Stromal cell of bone marrow (primary cell): ENCODE data around the gene RDH11.

Experiments
- DNase-seq: peaks from one replicate; pipeline ENCODE4 v3.0.0-alpha.2; 2012; ENCODE audit warnings: low read depth

The RDH11 gene

DNA sequence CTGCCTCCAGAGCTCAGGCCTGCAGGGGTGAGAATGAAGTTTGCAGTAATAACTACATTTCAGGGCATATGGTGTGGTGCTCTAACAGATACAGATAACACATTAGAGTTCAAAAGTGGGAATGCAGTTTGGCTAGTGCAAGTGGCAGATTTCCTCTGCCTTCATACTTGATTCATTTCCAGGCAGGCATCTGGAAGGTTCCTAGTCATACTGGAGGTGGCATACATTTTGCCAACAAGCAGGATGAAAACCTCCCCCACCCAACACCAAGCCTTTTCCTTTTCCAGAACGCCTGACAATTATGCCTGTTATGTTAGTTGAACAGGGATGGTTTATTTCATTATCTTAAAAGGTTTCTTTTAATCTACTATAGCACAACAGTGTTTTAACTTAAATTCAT, 45.4 kb downstream of the RDH11 start:
- no peak for DNase-seq

DNA sequence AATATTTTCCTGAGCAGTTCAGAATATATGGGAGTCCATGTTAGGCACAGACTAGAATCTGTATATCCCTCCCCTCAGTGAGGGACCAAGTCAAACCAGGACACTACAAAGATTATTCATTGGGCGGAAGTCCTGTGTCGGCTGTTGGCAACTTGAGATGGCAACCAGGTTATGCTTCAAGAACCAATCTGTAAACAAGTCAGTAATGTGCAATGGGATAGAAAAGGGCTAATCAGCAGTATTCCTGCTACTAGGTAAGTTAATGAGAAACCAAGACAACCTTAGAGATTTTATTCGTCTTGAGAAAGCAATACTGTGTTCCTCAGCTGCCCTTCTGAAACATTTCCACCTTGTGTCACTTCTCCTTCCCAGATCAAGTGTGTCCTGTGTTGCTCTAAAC, 49.4 kb downstream of the RDH11 start:
- DNase-seq, result no peak

DNA sequence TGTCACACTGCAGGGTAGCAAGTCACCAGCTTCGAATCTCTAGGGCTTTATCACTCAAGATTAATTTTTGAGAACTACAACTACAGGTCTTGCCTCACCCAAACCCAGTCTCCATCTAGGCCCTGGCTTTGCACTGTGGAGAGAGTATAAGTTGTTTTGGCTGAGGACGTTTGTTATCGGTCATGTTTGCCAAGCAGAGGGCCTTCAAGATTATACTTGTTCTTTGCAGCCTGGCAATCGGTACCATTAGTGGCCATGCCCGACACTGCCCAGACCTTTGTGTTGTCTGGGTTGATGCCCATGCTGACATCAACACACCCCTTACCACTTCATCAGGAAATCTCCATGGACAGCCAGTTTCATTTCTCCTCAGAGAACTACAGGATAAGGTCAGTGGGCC, 50.1 kb downstream of the RDH11 start:
- DNase-seq, result no peak

DNA sequence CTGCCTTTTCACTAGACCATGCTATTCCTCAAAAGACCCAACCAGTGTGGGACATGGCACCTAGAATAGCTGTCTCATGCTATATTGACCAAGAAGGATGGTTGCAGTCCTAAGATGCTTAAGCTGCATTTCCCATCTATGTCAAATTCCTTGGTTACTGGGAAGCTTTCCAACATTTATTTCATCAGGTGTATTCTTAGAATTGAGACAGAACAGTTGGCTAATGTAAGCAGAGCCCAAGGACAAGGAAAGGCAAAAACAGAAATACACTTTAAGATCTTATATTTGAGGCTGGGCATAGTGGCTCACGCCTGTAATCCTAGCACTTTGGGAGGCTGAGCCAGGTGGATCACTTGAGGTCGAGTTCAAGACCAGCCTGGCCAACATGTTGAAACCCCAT, 51.1 kb downstream of the RDH11 start:
- DNase-seq, result no peak

DNA sequence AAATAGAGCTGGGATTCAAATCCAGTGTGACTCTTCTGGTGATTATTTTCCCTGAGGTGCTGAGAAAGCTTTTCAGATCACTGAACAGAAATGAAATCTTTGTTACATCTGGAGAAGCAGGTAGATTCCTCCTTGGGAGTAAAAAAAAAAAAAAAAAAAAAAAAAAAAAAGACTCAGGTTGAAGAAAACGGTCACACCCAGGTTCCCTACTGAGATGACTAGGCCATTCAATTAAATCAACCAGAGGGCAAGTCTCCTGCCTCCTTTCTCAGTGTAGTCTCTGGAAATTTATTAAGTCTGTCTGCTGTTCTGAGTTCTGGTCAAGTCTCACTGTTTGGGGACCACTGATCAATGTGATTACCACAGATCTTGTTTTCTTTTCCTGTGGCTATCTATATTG, 51.9 kb downstream of the RDH11 start:
- DNase-seq, result no peak

DNA sequence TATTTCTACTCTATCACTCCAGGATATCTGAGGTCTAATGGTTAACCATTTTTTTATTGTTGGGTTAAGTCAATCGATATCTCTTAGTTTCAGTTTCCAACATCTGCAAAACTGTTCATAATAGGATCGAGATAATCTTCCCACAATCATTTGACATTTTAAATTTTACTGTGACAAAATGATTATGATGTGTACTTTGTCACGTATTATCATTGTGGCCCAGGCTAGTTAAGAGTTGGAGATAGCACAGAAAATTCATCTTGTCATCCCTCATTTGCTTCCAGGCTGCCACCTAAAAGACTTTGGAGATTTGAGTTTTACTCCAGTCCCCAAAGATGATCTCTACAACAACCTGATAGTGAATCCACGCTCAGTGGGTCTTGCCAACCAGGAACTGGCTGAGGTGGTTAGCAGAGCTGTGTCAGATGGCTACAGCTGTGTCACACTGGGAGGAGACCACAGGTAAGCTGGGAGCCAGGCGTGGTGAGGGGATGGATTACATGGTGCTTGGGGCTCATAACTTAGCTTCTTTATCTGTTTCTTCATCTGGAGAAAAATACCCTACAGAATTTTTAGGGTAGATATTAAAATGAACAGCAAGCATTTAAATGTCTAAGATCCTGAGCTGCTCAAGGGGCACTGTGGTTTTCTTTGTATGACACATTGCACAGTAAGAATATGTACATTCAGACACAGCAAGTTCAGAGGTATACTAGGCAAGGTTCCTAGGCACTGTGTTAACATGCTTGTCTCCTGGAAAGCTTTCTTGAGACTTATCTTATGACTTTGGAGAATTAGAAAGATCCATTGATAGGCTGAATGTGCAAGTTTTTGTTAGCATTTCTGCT, 53.4 kb downstream of the RDH11 start:
- no peak for DNase-seq

DNA sequence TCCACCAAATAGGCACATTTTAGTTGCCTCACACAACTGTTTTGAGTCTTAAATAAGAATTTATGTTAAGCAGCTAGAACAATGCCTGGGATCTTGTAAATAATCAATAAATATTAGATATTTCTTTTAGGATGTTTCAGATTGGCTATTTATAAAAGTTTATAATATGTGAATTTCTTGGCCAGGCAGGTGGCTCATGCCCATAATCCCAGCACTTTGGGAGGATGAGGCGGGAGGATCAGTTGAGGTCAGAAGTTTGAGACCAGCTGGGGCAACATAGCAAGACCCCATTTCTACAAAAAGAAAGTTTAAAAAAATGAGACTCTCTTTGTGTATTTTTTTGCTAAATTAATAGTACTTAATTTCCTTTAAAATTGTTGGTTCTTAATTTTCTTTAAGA, 54.1 kb downstream of the RDH11 start:
- no peak for DNase-seq

DNA sequence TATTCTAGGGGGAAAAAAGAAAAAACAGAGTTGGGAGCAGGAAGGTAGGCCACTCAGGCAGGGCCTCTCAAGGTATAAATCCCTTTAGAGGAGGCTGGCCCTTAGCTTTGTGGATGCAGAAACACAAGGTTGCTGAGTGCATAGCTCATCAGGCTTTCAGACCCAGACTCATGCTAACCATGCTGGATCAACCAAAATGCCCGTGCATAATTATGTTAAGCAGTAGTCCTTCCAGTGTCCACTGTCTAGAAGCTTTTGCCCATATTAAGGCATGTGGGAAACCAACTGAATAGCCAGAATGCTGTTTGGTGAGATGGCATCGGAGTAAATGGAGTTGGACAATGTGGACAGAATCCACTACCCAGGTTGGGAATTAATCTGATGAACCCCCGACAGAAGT, 56.9 kb downstream of the RDH11 start:
- no peak for DNase-seq

DNA sequence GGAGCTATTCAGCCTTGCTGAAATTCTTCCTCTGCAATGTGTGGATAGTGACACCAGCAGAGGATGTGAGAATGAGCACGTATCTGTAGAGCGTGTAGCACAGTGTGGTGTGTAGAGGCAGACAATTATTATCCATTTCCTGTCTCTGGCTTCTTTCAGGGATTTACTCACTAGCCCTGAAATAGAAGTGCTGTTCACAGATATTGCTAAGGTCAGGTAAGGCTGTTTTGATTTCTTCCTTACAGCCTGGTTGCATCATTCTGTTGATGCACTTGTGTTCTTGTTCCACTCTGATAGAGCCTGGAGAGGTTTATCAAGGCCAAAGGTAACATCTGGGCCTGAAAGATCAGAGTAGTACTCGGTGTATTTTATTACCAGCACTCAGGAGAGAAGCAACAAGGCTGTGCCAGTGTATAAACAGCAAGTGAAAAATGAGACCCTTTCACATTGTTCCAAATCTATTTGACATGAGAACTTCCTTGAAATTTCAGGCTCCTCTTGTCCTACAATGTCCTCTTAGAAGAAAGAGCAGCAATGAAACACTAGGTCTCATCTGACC, 59.1 kb downstream of the RDH11 start:
- no peak for DNase-seq

DNA sequence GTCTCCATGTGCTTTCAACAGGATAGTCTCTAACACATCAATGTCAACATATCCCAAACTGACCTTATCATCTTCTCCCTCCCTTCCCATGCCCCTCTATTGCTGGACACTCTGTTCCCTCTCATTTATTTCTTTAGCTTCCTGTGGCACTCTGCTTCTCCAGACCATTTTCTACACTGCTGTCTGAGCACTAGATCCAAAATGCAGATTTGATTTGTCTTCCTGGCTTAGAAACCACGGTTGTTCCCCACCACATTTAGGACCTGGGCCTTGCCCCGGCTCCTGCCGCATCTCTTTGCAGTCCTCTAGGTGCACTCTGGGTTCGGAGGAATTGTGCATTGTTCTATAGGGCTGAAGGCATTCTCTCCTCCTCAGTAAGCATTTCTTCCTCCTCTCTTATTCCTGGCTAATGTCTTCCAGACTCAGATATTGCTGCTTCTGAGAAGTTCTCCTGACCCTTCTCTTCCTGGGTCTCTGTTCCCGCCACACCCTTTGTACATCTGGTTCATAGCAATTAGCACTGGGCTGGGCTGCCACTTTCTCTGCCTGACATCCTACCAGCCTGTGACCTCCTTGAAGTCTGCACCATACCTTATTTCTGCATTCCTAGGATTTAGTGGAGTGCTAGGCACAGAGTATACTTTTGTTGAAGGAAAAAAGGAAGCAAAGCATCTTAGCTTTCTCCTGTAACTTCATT, 62.0 kb downstream of the RDH11 start:
- no peak for DNase-seq

DNA sequence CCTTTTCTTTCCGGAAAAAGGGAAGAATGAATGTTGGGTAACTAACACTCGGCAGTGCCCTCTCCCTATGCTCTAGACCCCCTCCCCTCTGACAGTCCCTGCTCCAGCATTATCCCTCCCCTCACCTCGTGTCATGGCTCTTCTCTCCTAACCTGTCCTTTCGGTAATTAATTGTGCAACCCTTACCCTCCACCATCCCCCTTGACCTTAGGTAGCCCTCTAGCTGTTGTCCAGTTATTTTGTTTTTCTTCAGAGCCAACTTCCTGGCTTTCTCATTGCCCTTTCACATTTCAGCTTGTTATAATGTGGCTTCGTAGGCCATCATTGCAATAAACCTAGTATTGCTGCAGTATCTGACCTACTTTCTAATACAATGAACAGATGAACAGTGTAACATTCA, 64.6 kb downstream of the RDH11 start:
- no peak for DNase-seq

DNA sequence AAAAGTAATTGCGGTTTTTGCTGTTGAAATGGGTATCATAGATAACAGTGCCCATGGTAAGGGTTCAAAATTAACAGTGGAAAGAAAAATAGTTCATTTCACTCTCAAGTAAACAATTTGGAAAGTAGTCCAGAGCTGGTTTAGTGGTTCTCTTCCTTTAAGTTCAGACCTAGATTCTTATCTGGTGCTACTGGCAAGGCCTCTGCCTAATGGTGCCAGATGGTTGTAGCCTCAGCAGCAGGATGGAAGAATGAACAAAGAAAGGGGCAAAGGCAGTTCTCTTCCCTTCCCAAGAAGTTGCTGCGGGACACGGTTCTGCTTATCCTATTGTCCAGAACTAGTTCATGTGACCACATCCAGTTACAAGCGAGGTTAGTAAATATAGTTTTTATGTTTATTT, 65.4 kb downstream of the RDH11 start:
- no peak for DNase-seq

DNA sequence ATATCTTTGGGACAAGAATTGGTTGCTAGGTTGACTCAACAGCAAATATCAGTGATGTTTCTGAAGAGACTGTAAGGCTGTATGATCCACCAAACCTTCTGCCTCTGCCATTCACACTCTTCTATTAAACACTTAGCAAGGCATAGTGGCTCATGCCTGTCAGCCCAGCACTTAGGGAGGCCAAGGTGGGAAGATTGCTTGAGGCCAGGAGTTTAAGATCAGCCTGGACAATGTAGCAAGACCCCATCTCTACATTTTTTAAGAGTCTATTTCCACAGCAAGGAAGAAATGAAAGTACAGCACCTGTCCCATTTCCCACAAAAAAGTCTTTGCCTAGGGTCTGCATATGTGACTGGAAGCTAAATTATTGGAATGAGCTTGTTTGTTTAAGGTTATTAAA, 68.0 kb downstream of the RDH11 start:
- DNase-seq, result no peak
